Panc1 (cell line): ENCODE results near the gene SLC17A6.

Experiments
- POLR2AphosphoS5 ChIP-seq: IDR thresholded peaks from 2 replicates; pipeline ENCODE4 v1.6.1; 2012; ENCODE audit warnings: mild to moderate bottlenecking, low read depth, low read length, moderate library complexity
- SIN3A ChIP-seq: IDR thresholded peaks from 2 replicates; pipeline ENCODE4 v1.6.1; 2012; ENCODE audit warnings: low read depth, mild to moderate bottlenecking, low read length, moderate library complexity, borderline replicate concordance; ENCODE audit not compliant: insufficient read depth
- TCF7L2 ChIP-seq: IDR thresholded peaks from 2 replicates; pipeline ENCODE4 v1.6.1; 2011; ENCODE audit warnings: mild to moderate bottlenecking, low read depth, low read length, inconsistent platforms
- TF ChIP-seq, protein P1 (sequence below): fragments of 450-650 bp; IDR thresholded peaks from 2 replicates; pipeline ENCODE4 v1.5.1; 2017; ENCODE audit warnings: mild to moderate bottlenecking
- TF ChIP-seq, protein P2 (sequence below), 2 experiments: IDR thresholded peaks; 2 replicates each; pipeline ENCODE4 v1.6.1; 2011 to 2012; ENCODE audit warnings: low read depth in 2 of 2, control low read depth in 1 of 2, low read length in 1 of 2, mild to moderate bottlenecking in 1 of 2, moderate library complexity in 1 of 2; ENCODE audit not compliant: insufficient read depth in 1 of 2

DNA sequence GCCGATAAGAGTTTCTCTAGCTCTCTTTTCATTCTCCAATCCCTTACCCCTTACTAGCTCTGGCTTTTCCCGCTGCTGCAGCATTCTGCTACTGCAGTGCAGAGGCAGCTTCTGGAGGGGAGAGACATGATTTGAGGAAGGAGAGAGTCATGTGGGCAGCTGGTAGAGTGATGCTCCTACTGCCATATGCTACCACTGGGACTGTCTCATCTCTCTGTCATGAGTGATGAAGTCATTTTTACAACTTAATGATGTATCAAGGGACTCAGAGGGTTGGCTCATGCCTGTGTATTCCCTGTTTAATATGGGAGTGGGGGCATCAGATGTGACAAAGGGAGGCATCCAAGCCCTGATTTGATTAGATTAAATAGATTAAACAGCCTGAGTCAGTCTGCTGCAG lies 11.3 kb downstream of the SLC17A6 start:
- TF ChIP-seq, protein P1, sequence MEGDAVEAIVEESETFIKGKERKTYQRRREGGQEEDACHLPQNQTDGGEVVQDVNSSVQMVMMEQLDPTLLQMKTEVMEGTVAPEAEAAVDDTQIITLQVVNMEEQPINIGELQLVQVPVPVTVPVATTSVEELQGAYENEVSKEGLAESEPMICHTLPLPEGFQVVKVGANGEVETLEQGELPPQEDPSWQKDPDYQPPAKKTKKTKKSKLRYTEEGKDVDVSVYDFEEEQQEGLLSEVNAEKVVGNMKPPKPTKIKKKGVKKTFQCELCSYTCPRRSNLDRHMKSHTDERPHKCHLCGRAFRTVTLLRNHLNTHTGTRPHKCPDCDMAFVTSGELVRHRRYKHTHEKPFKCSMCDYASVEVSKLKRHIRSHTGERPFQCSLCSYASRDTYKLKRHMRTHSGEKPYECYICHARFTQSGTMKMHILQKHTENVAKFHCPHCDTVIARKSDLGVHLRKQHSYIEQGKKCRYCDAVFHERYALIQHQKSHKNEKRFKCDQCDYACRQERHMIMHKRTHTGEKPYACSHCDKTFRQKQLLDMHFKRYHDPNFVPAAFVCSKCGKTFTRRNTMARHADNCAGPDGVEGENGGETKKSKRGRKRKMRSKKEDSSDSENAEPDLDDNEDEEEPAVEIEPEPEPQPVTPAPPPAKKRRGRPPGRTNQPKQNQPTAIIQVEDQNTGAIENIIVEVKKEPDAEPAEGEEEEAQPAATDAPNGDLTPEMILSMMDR: no peak
- TF ChIP-seq POLR2AphosphoS5 (no peak), SIN3A (no peak), TCF7L2 (no peak)
- TF ChIP-seq, protein P2, sequence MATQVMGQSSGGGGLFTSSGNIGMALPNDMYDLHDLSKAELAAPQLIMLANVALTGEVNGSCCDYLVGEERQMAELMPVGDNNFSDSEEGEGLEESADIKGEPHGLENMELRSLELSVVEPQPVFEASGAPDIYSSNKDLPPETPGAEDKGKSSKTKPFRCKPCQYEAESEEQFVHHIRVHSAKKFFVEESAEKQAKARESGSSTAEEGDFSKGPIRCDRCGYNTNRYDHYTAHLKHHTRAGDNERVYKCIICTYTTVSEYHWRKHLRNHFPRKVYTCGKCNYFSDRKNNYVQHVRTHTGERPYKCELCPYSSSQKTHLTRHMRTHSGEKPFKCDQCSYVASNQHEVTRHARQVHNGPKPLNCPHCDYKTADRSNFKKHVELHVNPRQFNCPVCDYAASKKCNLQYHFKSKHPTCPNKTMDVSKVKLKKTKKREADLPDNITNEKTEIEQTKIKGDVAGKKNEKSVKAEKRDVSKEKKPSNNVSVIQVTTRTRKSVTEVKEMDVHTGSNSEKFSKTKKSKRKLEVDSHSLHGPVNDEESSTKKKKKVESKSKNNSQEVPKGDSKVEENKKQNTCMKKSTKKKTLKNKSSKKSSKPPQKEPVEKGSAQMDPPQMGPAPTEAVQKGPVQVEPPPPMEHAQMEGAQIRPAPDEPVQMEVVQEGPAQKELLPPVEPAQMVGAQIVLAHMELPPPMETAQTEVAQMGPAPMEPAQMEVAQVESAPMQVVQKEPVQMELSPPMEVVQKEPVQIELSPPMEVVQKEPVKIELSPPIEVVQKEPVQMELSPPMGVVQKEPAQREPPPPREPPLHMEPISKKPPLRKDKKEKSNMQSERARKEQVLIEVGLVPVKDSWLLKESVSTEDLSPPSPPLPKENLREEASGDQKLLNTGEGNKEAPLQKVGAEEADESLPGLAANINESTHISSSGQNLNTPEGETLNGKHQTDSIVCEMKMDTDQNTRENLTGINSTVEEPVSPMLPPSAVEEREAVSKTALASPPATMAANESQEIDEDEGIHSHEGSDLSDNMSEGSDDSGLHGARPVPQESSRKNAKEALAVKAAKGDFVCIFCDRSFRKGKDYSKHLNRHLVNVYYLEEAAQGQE (IDR thresholded peaks at IDR 0.05; ENCODE audit: insufficient read depth in 1 of 2, low read depth in 2 of 2, low read length in 1 of 2): no peak
